ENCODE results near the gene FLACC1. TPM values are rescaled to one million over a fixed set of nuclear protein-coding genes. Genes with fewer than 3 reads are reported as not detected.
A peak's percentile ranks its signal among the peaks of the same experiment; 100 is the strongest.

FLACC1 gene
- total RNA-seq, 1 experiment from 2014 or later = 1.1 TPM

GRCh38 chr2:201279079-201279478 lies 78.1 kb downstream of the FLACC1 start:
- POLR2A ChIA-PET = interaction anchor here (0.9 to 1.9 kb wide), 2 partner anchors 10 to 18 kb away, joined by 5 to 7 read pairs; partner anchors contain the start of gene CASP8
- no TSS peak for BruUV-seq (replicated peaks)
- Mint-ChIP-seq H3K36me3 (ENCODE audit: insufficient read depth, unreplicated experiment) (peaks cover 65% of the 10 kb centered on the region), H3K4me3 (ENCODE audit: unreplicated experiment) (no peak overlapping the region), H3K27ac (ENCODE audit: low read depth, unreplicated experiment) (peak overlapping the region; percentile 32), H3K9me3 (ENCODE audit: unreplicated experiment) (no peaks in the 10 kb centered on the region), H3K4me1 (ENCODE audit: insufficient read depth, unreplicated experiment) (no peaks in the 10 kb centered on the region), H3K27me3 (ENCODE audit: insufficient read depth, unreplicated experiment) (no peaks in the 10 kb centered on the region)
- CTCF ChIA-PET = interaction anchor here (1.3 kb wide), 1 partner anchor 14 kb away, joined by 6 read pairs; no protein-coding TSS in a partner anchor
- DNase-seq (ENCODE audit: unreplicated experiment) = no peak
- TF ChIP-seq, protein P1, sequence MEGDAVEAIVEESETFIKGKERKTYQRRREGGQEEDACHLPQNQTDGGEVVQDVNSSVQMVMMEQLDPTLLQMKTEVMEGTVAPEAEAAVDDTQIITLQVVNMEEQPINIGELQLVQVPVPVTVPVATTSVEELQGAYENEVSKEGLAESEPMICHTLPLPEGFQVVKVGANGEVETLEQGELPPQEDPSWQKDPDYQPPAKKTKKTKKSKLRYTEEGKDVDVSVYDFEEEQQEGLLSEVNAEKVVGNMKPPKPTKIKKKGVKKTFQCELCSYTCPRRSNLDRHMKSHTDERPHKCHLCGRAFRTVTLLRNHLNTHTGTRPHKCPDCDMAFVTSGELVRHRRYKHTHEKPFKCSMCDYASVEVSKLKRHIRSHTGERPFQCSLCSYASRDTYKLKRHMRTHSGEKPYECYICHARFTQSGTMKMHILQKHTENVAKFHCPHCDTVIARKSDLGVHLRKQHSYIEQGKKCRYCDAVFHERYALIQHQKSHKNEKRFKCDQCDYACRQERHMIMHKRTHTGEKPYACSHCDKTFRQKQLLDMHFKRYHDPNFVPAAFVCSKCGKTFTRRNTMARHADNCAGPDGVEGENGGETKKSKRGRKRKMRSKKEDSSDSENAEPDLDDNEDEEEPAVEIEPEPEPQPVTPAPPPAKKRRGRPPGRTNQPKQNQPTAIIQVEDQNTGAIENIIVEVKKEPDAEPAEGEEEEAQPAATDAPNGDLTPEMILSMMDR (IDR thresholded peaks at IDR 0.05; ENCODE audit: unreplicated experiment) = no peak
- intact Hi-C loops (cut with micrococcal nuclease) = no loop called here

DNA sequence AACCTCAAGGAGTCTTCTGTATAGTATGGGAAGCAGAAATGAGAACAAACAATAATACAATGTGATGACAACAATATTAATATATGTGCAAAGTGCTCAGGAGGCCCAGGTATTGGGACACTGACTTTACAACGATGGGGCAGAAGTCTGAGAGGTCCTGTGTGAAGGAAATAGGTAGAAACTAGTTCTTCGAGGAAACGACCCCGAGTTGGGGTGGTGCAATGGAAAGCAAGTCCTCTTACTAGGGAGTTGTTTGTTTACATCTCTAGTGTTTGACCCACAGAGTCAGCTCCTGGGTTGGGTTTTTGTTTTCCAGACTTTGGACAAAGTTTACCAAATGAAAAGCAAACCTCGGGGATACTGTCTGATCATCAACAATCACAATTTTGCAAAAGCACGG lies 80.6 kb downstream of the FLACC1 start:
- DNase-seq (ENCODE audit: unreplicated experiment) = no peak
- POLR2A ChIA-PET = interaction anchor here (0.6 to 1.6 kb wide), 2 partner anchors 44 to 160 kb away, joined by 3 read pairs; partner anchors contain the start of gene CFLAR
- TF ChIP-seq, protein P1 (IDR thresholded peaks at IDR 0.05; ENCODE audit: unreplicated experiment) = no peak
- Mint-ChIP-seq H3K4me3 (ENCODE audit: unreplicated experiment) (no peak overlapping the region), H3K4me1 (ENCODE audit: insufficient read depth, unreplicated experiment) (no peaks in the 10 kb centered on the region), H3K36me3 (ENCODE audit: insufficient read depth, unreplicated experiment) (peaks cover 85% of the 10 kb centered on the region), H3K27ac (ENCODE audit: low read depth, unreplicated experiment) (no peak overlapping the region), H3K9me3 (ENCODE audit: unreplicated experiment) (no peaks in the 10 kb centered on the region), H3K27me3 (ENCODE audit: insufficient read depth, unreplicated experiment) (no peaks in the 10 kb centered on the region)
- CTCF ChIA-PET = interaction anchor here (1.0 kb wide), 1 partner anchor 9 kb away, joined by 3 read pairs; no protein-coding TSS in a partner anchor
- BruUV-seq (replicated peaks) = no TSS peak
- intact Hi-C loops (cut with micrococcal nuclease) = no loop called here

DNA sequence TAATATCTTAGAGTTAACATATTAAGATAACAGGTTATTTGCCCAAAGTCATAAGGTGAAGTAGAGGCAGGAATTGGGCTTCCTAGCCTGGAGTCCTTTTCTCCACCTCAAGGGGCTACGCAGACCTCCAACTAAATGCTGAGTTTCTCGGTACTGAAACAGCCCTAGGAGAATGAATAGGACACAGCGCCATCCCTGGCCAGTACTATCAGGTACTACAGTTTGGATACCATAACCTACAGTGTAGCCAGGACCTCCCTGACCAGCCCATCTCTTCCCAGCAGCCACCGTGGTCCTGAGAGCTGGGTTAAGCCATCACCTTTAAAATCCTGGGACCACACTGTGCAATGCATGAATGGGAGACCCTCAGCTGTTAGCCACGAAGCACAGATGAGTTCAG lies 81.2 kb downstream of the FLACC1 start:
- CTCF ChIA-PET = interaction anchor here (1.0 kb wide), 1 partner anchor 9 kb away, joined by 3 read pairs; no protein-coding TSS in a partner anchor
- no peak for DNase-seq (ENCODE audit: unreplicated experiment)
- POLR2A ChIA-PET = no interaction called here
- H3K27me3 Mint-ChIP-seq (ENCODE audit: insufficient read depth, unreplicated experiment) = no peaks in the 10 kb centered on the region
- intact Hi-C loops (cut with micrococcal nuclease) = no loop called here
- H3K4me3 Mint-ChIP-seq (ENCODE audit: unreplicated experiment) = no peak overlapping the region
- H3K27ac Mint-ChIP-seq (ENCODE audit: low read depth, unreplicated experiment) = no peak overlapping the region
- H3K9me3 Mint-ChIP-seq (ENCODE audit: unreplicated experiment) = no peaks in the 10 kb centered on the region
- no peaks in the 10 kb centered on the region for H3K4me1 Mint-ChIP-seq (ENCODE audit: insufficient read depth, unreplicated experiment)
- TF ChIP-seq, protein P1 (IDR thresholded peaks at IDR 0.05; ENCODE audit: unreplicated experiment) = no peak
- peaks cover 89% of the 10 kb centered on the region for H3K36me3 Mint-ChIP-seq (ENCODE audit: insufficient read depth, unreplicated experiment)
- no TSS peak for BruUV-seq (replicated peaks)

- no peak for DNase-seq (ENCODE audit: unreplicated experiment)
- intact Hi-C loops (cut with micrococcal nuclease) = no loop called here
- CTCF ChIA-PET = no interaction called here
- Mint-ChIP-seq H3K4me1 (ENCODE audit: insufficient read depth, unreplicated experiment) (no peaks in the 10 kb centered on the region), H3K9me3 (ENCODE audit: unreplicated experiment) (no peaks in the 10 kb centered on the region), H3K36me3 (ENCODE audit: insufficient read depth, unreplicated experiment) (peaks cover 90% of the 10 kb centered on the region), H3K4me3 (ENCODE audit: unreplicated experiment) (no peak overlapping the region), H3K27ac (ENCODE audit: low read depth, unreplicated experiment) (no peak overlapping the region), H3K27me3 (ENCODE audit: insufficient read depth, unreplicated experiment) (no peaks in the 10 kb centered on the region)
- POLR2A ChIA-PET = interaction anchor here (0.7 to 0.9 kb wide), 2 partner anchors 15 to 41 kb away, joined by 3 read pairs; partner anchors contain the start of gene CASP8
- TF ChIP-seq, protein P1 (IDR thresholded peaks at IDR 0.05; ENCODE audit: unreplicated experiment) = no peak
- no TSS peak for BruUV-seq (replicated peaks)
These were observed 82.1 kb downstream of the FLACC1 start for GRCh38 chr2:201275069-201275468.

Measured in MCF 10A (cell line).